Neuronal stem cell (in vitro differentiated cells): ENCODE results near the gene ENTPD6.
A peak's percentile ranks its signal among the peaks of the same experiment; 100 is the strongest.

ENCODE experiments used
- DNase-seq: peaks from one replicate; pipeline ENCODE4 v3.0.0-alpha.2; 2013; ENCODE audit warnings: low spot score
- H2AFZ ChIP-seq: one replicate; pipeline ENCODE4 v1.6.1; 2013; ENCODE audit warnings: mild to moderate bottlenecking, low read length, inconsistent platforms
- H2AK5ac ChIP-seq: 2 replicates; pipeline ENCODE4 v1.6.1; 2013; ENCODE audit warnings: low read depth, mild to moderate bottlenecking, inconsistent platforms, low read length, moderate library complexity, mixed read lengths
- H2BK120ac ChIP-seq: 2 replicates; pipeline ENCODE4 v1.6.1; 2013; ENCODE audit warnings: low read depth, mild to moderate bottlenecking, inconsistent platforms, low read length, moderate library complexity, mixed read lengths
- H2BK12ac ChIP-seq: one replicate; pipeline ENCODE4 v1.6.1; 2013; ENCODE audit warnings: low read length, inconsistent platforms
- H2BK15ac ChIP-seq: 2 replicates; pipeline ENCODE4 v1.6.1; 2013; ENCODE audit warnings: mild to moderate bottlenecking, low read length, inconsistent platforms, mixed read lengths
- H2BK5ac ChIP-seq: one replicate; pipeline ENCODE4 v1.6.1; 2013; ENCODE audit warnings: inconsistent platforms, mild to moderate bottlenecking, low read length, moderate library complexity
- H3K14ac ChIP-seq: one replicate; pipeline ENCODE4 v1.6.1; 2013; ENCODE audit warnings: low read length, inconsistent platforms
- H3K18ac ChIP-seq: 2 replicates; pipeline ENCODE4 v1.6.1; 2013; ENCODE audit warnings: low read length, inconsistent platforms
- H3K23ac ChIP-seq: 2 replicates; pipeline ENCODE4 v1.6.1; 2013; ENCODE audit warnings: low read depth, mild to moderate bottlenecking, mixed read lengths, low read length, inconsistent platforms; ENCODE audit not compliant: poor library complexity
- H3K27ac ChIP-seq: replicated peaks from 3 replicates; pipeline ENCODE4 v1.5.1; 2013; ENCODE audit warnings: low read length, inconsistent platforms
- H3K27me3 ChIP-seq, 3 experiments: 2 replicates each; pipeline ENCODE4 v1.6.1; 2013; ENCODE audit warnings: low read length in 3 of 3, mild to moderate bottlenecking in 2 of 3, inconsistent platforms in 1 of 3, low read depth in 1 of 3, mixed read lengths in 1 of 3, moderate library complexity in 1 of 3; ENCODE audit not compliant: control insufficient read depth in 3 of 3, insufficient read depth in 3 of 3
- H3K36me3 ChIP-seq, 2 donors: replicated peaks in 1 of 2; 2 replicates each; pipeline ENCODE4 v1.6.1; 2013; ENCODE audit warnings: low read length in 2 of 2; ENCODE audit not compliant: control insufficient read depth in 2 of 2, insufficient read depth in 2 of 2
- H3K4ac ChIP-seq: 2 replicates; pipeline ENCODE4 v1.6.1; 2013; ENCODE audit warnings: inconsistent platforms, mild to moderate bottlenecking, low read length, moderate library complexity
- H3K4me1 ChIP-seq, 2 donors: 1 replicate in 1 of 2; 2 replicates in 1 of 2; pipeline ENCODE4 v1.6.1; 2013; ENCODE audit warnings: low read length in 2 of 2, low read depth in 1 of 2; ENCODE audit not compliant: control insufficient read depth in 2 of 2, insufficient read depth in 1 of 2
- H3K4me2 ChIP-seq: one replicate; pipeline ENCODE4 v1.6.1; 2013; ENCODE audit warnings: mild to moderate bottlenecking, low read length, inconsistent platforms; ENCODE audit not compliant: insufficient read depth, poor library complexity, severe bottlenecking
- H3K4me3 ChIP-seq, 2 donors: 2 replicates each; pipeline ENCODE4 v1.5.1; 2013; ENCODE audit warnings: low read length in 2 of 2, mild to moderate bottlenecking in 2 of 2, inconsistent platforms in 1 of 2, moderate library complexity in 1 of 2
- H3K79me1 ChIP-seq: one replicate; pipeline ENCODE4 v1.6.1; 2013; ENCODE audit warnings: low read depth, mild to moderate bottlenecking, inconsistent platforms, low read length, moderate library complexity
- H3K9ac ChIP-seq: one replicate; pipeline ENCODE4 v1.6.1; 2013; ENCODE audit warnings: mild to moderate bottlenecking, low read depth, low read length, inconsistent platforms; ENCODE audit not compliant: poor library complexity
- H3K9me3 ChIP-seq, 2 donors: replicated peaks in 1 of 2; 2 replicates each; pipeline versions ENCODE3 to v1.6.1; 2013; ENCODE audit warnings: low read length in 2 of 2, mild to moderate bottlenecking in 2 of 2, inconsistent platforms in 1 of 2, low read depth in 1 of 2, mixed read lengths in 1 of 2, moderate library complexity in 1 of 2; ENCODE audit not compliant: control insufficient read depth in 2 of 2, insufficient read depth in 1 of 2
- H4K8ac ChIP-seq: one replicate; pipeline ENCODE4 v1.6.1; 2013; ENCODE audit warnings: low read depth, mild to moderate bottlenecking, inconsistent platforms, low read length, moderate library complexity
- H4K91ac ChIP-seq: one replicate; pipeline ENCODE4 v1.6.1; 2013; ENCODE audit warnings: low read length, low read depth, mild to moderate bottlenecking, inconsistent platforms; ENCODE audit not compliant: poor library complexity
- WGBS, 2 donors: extraction: QIAGEN DNeasy Blood & Tissue Kit; methylation state at CpG; one replicate each; pipeline ENCODE4 v1.1.7; 2013; ENCODE audit warnings: missing lambda C conversion rate in 2 of 2, mixed read lengths in 1 of 2; ENCODE audit not compliant: insufficient read length in 2 of 2, insufficient replicate concordance in 1 of 2; ENCODE audit errors: extremely low coverage in 2 of 2; 5-methylcytosine and 5-hydroxymethylcytosine counted together

Gene ENTPD6

DNA sequence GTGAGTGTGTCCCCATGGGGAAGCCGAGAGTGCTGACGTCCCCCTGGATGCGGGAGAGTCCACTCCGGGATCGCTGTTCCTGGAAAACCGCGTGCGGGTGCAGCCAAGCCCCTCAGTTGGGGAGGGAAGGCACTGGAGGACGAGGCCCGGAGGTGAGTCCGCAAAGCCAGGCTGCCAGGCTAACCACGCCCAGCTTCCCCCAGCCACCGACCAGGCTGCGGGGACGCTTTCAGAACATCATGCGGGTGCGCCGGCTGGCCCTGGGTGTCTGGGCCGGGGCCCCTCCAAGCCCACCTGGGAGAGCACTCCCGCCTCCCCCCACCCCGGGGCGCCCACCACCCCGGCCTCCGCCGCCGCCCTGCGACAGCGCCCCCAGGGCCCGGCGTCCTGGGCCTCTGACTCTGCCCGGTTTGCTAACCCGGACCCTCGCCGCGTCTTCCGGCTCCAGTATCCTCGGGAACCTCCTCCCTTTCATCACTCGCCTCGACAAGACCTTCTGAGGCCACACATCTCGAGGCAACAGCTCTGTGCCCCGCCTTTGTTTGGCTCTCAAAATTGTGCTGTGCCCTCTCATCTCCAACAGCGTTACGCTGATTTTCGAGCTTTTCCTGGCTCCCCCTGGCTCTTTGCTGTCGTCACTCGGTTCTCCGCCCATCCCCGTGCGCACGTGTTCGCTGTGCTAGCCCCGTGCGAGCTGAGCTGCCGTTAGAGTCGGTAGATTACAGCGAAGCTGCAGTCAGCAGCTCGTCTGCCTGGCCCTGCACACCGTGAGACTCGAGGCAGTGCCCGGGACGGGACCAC is 47.1 kb upstream of the ENTPD6 start:
- peak overlapping the region; percentile 56 for H2BK120ac ChIP-seq
- WGBS, 2 donors, result no CpG with 5 or more reads among the region's 61 CpGs
- DNase-seq, result no peak
- peak overlapping the region; percentile 53 for H4K8ac ChIP-seq
- peak overlapping the region; percentile 97 for H3K18ac ChIP-seq
- H3K9me3 ChIP-seq, result no peaks in the 10 kb centered on the region
- H3K27me3 ChIP-seq, result no peaks in the 10 kb centered on the region
- no peak overlapping the region for H3K14ac ChIP-seq
- H4K91ac ChIP-seq, result peak overlapping the region; percentile 76
- peak overlapping the region; percentile 6 for H3K9ac ChIP-seq
- H3K4me2 ChIP-seq, result no peak overlapping the region
- H3K4me1 ChIP-seq, result peaks cover 16 to 20% of the 10 kb centered on the region in 2 donors
- peak overlapping the region; percentile 8 for H3K23ac ChIP-seq
- H2AK5ac ChIP-seq, result peak overlapping the region; percentile 86
- no peaks in the 10 kb centered on the region for H3K36me3 ChIP-seq
- no peaks in the 10 kb centered on the region for H3K79me1 ChIP-seq
- peak overlapping the region; percentile 85 for H3K27ac ChIP-seq
- peak overlapping the region; percentile 70 for H2BK12ac ChIP-seq
- H3K4me3 ChIP-seq, result no peak overlapping the region
- peak overlapping the region; percentile 88 for H2BK5ac ChIP-seq
- peak overlapping the region; percentile 86 for H2BK15ac ChIP-seq
- H3K4ac ChIP-seq, result peak overlapping the region; percentile 43
- H2AFZ ChIP-seq, result peak overlapping the region; percentile 8

DNA sequence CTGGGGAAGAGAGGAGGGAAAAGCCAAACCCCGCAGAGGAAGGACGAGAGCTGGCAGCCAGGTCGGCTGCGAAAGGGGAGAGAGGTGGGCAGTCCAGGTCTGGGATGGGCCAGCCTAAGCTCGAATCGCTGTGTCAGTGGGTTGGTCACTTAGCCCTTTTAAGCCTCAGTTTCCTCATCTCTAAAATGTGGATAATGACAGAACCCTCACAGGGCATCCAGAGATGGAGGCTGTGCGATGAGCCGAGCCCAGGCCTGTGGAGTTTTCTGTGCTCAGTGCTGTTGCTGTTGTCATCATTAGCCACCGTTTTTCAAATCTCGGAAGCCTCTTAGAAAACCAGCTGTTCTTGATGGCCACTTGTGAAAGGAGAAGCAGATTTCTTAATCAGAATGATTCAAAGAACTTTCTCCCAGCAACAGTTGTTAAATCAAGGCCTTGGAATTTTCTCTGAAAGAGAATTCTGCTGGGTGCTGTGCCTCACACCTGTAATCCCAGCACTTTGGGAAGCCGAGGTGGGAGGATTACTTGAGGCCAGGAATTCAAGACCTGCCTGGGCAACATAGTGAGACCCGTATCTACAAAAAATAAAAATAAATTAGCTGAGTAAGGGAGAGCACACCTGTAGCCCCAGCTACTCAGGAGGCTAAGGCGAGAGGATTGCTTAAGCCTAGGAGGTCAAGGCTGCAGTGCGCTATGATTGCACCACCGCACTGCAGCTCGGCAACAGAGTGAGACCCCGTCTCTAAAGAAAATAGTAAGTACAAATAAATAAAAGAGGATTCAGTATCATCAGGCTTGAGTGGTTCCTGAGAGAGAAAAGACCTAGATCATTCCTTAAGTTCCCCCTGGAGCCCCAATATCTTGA is 46.3 kb upstream of the ENTPD6 start:
- Histone ChIP-seq H3K27me3 (no peaks in the 10 kb centered on the region), H2BK15ac (peak overlapping the region; percentile 86), H4K91ac (peak overlapping the region; percentile 76), H3K4ac (no peak overlapping the region), H2AFZ (peak overlapping the region; percentile 19), H3K4me3 (no peak overlapping the region), H3K79me1 (no peaks in the 10 kb centered on the region), H3K9me3 (no peaks in the 10 kb centered on the region), H2BK5ac (peak overlapping the region; percentile 88), H2BK120ac (peak overlapping the region; percentile 56), H2BK12ac (peak overlapping the region; percentile 70), H3K9ac (peak overlapping the region; percentile 5), H3K14ac (no peak overlapping the region), H3K23ac (peak overlapping the region; percentile 8), H3K4me2 (no peak overlapping the region), H3K4me1 (peaks cover 16 to 20% of the 10 kb centered on the region in 2 donors), H3K18ac (peak overlapping the region; percentile 97), H3K27ac (peak overlapping the region; percentile 85), H4K8ac (peak overlapping the region; percentile 53), H2AK5ac (peak overlapping the region; percentile 86), H3K36me3 (no peaks in the 10 kb centered on the region)
- no CpG with 5 or more reads among the region's 17 CpGs for WGBS, 2 donors
- DNase-seq, result no peak

DNA sequence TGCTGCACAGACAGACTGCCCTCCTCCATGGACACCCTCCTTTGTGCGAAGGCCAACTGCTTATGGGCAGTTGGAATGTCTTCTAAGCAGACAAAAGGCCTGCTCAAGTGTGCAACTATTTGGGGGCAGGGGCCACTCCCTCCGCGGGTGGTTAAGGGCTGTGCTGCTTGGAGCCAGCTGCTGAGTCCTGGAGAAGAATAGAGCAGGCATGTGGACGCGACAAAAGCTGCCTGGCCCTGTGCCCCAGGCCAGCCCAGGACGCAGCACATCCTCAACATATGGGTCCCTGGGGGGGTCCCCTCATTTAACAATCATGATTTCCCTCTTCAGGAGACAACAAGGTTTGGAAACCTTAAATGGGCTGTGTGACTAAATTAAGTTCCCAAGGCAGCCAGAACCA is 45.5 kb upstream of the ENTPD6 start:
- peak; percentile 89 for DNase-seq
- no peak overlapping the region for H2BK15ac ChIP-seq
- H2BK5ac ChIP-seq, result no peak overlapping the region
- no peaks in the 10 kb centered on the region for H3K27me3 ChIP-seq
- H3K4me2 ChIP-seq, result no peak overlapping the region
- no peak overlapping the region for H3K4ac ChIP-seq
- H3K9ac ChIP-seq, result no peak overlapping the region
- H3K4me3 ChIP-seq, result no peak overlapping the region
- peak overlapping the region; percentile 44 for H2AFZ ChIP-seq
- peak overlapping the region; percentile 85 for H3K27ac ChIP-seq
- H3K36me3 ChIP-seq, result no peaks in the 10 kb centered on the region
- no peaks in the 10 kb centered on the region for H3K9me3 ChIP-seq
- H3K23ac ChIP-seq, result no peak overlapping the region
- H3K4me1 ChIP-seq, result peaks cover 16 to 20% of the 10 kb centered on the region in 2 donors
- H2AK5ac ChIP-seq, result no peak overlapping the region
- no peak overlapping the region for H2BK120ac ChIP-seq
- no peaks in the 10 kb centered on the region for H3K79me1 ChIP-seq
- H3K14ac ChIP-seq, result no peak overlapping the region
- H4K91ac ChIP-seq, result no peak overlapping the region
- no peak overlapping the region for H4K8ac ChIP-seq
- H2BK12ac ChIP-seq, result no peak overlapping the region
- no peak overlapping the region for H3K18ac ChIP-seq
- no CpG with 5 or more reads among the region's 6 CpGs for WGBS, 2 donors

DNA sequence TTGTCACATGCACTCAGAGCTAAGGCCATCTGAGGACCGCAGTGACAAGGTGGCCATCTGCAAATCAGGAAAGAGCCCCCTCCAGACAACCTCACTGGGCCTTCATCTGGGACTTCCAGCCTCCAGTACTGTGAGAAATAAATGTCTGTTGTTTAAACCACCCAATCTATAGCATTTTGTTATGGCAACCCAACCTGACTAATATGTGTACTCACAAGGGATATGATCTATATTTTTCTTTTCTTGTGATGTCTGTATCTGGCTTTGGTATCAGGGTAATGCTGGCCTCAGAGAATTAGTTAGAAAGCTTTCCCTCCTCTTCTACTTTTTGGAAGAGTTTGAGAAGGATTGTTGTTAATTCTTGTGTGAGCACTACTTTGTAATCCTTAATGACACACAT is 37.5 kb upstream of the ENTPD6 start:
- no peaks in the 10 kb centered on the region for H3K27me3 ChIP-seq
- no peak overlapping the region for H2BK120ac ChIP-seq
- H3K36me3 ChIP-seq, result no peaks in the 10 kb centered on the region
- no peak overlapping the region for H2BK15ac ChIP-seq
- no peak overlapping the region for H3K18ac ChIP-seq
- H4K91ac ChIP-seq, result no peak overlapping the region
- WGBS, 2 donors, result no CpG with 5 or more reads among the region's 1 CpG
- H3K79me1 ChIP-seq, result no peaks in the 10 kb centered on the region
- no peak overlapping the region for H2AFZ ChIP-seq
- H4K8ac ChIP-seq, result no peak overlapping the region
- no peak overlapping the region for H2BK12ac ChIP-seq
- no peak overlapping the region for H3K27ac ChIP-seq
- H3K23ac ChIP-seq, result no peak overlapping the region
- H3K4me1 ChIP-seq, result no peaks in the 10 kb centered on the region
- no peak for DNase-seq
- H3K9ac ChIP-seq, result no peak overlapping the region
- no peak overlapping the region for H3K4me2 ChIP-seq
- H2BK5ac ChIP-seq, result no peak overlapping the region
- no peak overlapping the region for H3K4ac ChIP-seq
- H2AK5ac ChIP-seq, result no peak overlapping the region
- no peak overlapping the region for H3K4me3 ChIP-seq
- H3K14ac ChIP-seq, result no peak overlapping the region
- peaks cover 2 to 5% of the 10 kb centered on the region in 2 donors for H3K9me3 ChIP-seq
